ENCODE results near the gene TPCN1.

DNA sequence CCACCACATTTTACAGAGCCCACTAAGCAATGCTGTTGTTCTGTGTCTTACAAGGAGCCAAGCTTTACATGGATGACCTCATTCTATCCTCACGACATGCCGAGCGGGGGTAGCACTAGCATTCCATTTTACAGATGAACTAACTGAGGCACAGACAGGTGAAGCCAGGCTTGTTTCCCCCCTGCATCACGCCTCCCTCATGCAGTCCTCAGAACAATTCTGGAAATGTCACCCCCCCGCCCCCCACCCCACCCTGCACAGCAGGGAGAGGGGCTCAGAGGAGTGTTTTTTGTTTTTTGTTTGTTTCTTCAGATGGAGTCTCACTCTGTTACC is 112.1 kb downstream of the TPCN1 start:
- TF ChIP-seq, protein P1, sequence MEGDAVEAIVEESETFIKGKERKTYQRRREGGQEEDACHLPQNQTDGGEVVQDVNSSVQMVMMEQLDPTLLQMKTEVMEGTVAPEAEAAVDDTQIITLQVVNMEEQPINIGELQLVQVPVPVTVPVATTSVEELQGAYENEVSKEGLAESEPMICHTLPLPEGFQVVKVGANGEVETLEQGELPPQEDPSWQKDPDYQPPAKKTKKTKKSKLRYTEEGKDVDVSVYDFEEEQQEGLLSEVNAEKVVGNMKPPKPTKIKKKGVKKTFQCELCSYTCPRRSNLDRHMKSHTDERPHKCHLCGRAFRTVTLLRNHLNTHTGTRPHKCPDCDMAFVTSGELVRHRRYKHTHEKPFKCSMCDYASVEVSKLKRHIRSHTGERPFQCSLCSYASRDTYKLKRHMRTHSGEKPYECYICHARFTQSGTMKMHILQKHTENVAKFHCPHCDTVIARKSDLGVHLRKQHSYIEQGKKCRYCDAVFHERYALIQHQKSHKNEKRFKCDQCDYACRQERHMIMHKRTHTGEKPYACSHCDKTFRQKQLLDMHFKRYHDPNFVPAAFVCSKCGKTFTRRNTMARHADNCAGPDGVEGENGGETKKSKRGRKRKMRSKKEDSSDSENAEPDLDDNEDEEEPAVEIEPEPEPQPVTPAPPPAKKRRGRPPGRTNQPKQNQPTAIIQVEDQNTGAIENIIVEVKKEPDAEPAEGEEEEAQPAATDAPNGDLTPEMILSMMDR (conservative IDR thresholded peaks at IDR 0.05; ENCODE audit: low read depth in 2 of 2): no peak
- TF ChIP-seq CREB1 (CRISPR knock-in tag; IDR thresholded peaks at IDR 0.05; ENCODE audit: low read depth): no peak
